ENCODE data around the gene TRIM2.

- TF ChIP-seq CTCF (conservative IDR thresholded peaks at IDR 0.05; ENCODE audit: low read length), result no peak
- TF ChIP-seq EZH2phosphoT487 (IDR thresholded peaks at IDR 0.05; ENCODE audit: borderline replicate concordance, low read depth, low read length), result no peak
Measured at GRCh38 chr4:153207027-153207426, 2.8 kb downstream of the TRIM2 start.
